Nephron progenitor cell (in vitro differentiated cells): ENCODE results near the gene RACK1.
A peak's percentile ranks its signal among the peaks of the same experiment; 100 is the strongest.

ENCODE experiments used
- DNase-seq: peaks from one replicate; pipeline ENCODE4 v3.0.0; 2021
- H3K27ac Mint-ChIP-seq: 2 replicates; pipeline ENCODE4 v1.8.0; 2021; ENCODE audit warnings: mild to moderate bottlenecking, moderate library complexity, mixed read lengths
- H3K27me3 Mint-ChIP-seq: 2 replicates; pipeline ENCODE4 v1.8.0; 2021; ENCODE audit warnings: mild to moderate bottlenecking, low read depth, mixed read lengths; ENCODE audit not compliant: poor library complexity
- H3K36me3 Mint-ChIP-seq: 2 replicates; pipeline ENCODE4 v1.8.0; 2021; ENCODE audit warnings: low read depth, mixed read lengths
- H3K4me1 Mint-ChIP-seq: 2 replicates; pipeline ENCODE4 v1.8.0; 2021; ENCODE audit warnings: mixed read lengths
- H3K4me3 Mint-ChIP-seq: 2 replicates; pipeline ENCODE4 v1.8.0; 2021; ENCODE audit warnings: mild to moderate bottlenecking, moderate library complexity, mixed read lengths
- H3K9me3 Mint-ChIP-seq: 2 replicates; pipeline ENCODE4 v1.8.0; 2021; ENCODE audit warnings: mild to moderate bottlenecking, moderate library complexity, mixed read lengths
- TF ChIP-seq, protein P1 (sequence below): fragments of 200-600 bp; sonication (generic); IDR thresholded peaks from 2 replicates; pipeline ENCODE4 v1.5.0; 2021; ENCODE audit warnings: antibody characterized with exemption

The RACK1 gene

GRCh38 chr5:181246276-181247049, 2.8 kb upstream of the RACK1 start:
- Mint-ChIP-seq H3K36me3 (peaks cover 23% of the 10 kb centered on the region), H3K9me3 (no peaks in the 10 kb centered on the region), H3K27ac (peak overlapping the region; percentile 99), H3K27me3 (no peaks in the 10 kb centered on the region), H3K4me1 (peaks cover 64% of the 10 kb centered on the region), H3K4me3 (peak overlapping the region; percentile 100)
- peak; percentile 86 for DNase-seq
- TF ChIP-seq, protein P1, sequence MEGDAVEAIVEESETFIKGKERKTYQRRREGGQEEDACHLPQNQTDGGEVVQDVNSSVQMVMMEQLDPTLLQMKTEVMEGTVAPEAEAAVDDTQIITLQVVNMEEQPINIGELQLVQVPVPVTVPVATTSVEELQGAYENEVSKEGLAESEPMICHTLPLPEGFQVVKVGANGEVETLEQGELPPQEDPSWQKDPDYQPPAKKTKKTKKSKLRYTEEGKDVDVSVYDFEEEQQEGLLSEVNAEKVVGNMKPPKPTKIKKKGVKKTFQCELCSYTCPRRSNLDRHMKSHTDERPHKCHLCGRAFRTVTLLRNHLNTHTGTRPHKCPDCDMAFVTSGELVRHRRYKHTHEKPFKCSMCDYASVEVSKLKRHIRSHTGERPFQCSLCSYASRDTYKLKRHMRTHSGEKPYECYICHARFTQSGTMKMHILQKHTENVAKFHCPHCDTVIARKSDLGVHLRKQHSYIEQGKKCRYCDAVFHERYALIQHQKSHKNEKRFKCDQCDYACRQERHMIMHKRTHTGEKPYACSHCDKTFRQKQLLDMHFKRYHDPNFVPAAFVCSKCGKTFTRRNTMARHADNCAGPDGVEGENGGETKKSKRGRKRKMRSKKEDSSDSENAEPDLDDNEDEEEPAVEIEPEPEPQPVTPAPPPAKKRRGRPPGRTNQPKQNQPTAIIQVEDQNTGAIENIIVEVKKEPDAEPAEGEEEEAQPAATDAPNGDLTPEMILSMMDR = no peak

DNA sequence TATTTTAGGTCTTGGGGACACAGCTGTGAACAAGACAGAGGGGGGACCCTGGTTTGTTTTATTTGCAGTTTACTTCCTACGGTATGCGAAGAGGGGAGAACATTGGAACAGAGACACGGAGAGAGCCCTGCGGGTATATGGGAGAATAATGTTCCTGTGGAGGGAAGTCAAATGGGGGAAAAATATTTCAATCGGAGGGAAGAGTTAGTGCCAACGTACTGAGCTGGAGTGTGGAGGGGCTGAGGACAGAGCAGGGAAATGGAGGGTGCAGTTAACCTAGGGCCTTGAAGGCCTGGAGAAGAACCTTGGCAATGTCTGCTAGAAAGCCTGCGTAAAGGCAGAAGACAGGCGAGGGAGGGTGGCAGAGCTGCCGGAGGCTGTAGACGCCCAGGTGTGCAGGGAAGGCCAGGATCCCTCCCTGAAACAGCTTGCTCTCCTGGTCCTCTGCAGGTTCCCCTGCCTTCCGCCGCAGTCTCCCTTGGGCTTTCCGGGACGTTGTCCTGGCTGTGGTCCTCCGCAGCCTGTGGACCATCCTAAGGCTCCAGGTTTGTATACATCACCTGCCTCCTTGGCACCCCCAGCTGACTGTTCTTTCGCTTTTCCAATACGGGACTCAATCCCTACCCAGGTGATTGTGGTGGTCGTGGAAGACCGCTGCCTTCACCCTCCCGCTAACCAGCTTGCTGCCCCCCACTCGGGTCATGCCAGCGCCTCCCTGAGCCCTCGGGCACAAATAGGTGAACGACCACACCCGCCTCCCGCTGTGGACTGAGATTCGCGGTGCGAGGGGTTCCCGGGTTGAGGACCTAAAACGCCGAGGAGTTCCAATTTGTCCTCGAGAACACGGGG, 1.9 kb upstream of the RACK1 start:
- Mint-ChIP-seq H3K27ac (peak overlapping the region; percentile 99), H3K27me3 (no peaks in the 10 kb centered on the region), H3K36me3 (peaks cover 29% of the 10 kb centered on the region), H3K4me3 (peak overlapping the region; percentile 100), H3K9me3 (no peaks in the 10 kb centered on the region), H3K4me1 (peaks cover 68% of the 10 kb centered on the region)
- TF ChIP-seq, protein P1 = no peak
- DNase-seq = no peak

- no peak for DNase-seq
- peaks cover 56% of the 10 kb centered on the region for H3K4me1 Mint-ChIP-seq
- peaks cover 5% of the 10 kb centered on the region for H3K27me3 Mint-ChIP-seq
- TF ChIP-seq, protein P1 = no peak
- no peaks in the 10 kb centered on the region for H3K9me3 Mint-ChIP-seq
- H3K4me3 Mint-ChIP-seq = peak overlapping the region; percentile 100
- H3K27ac Mint-ChIP-seq = peak overlapping the region; percentile 100
- H3K36me3 Mint-ChIP-seq = peaks cover 43% of the 10 kb centered on the region
These were observed 615 bp downstream of the RACK1 start for GRCh38 chr5:181243018-181243563.

- Mint-ChIP-seq H3K36me3 (peaks cover 53% of the 10 kb centered on the region), H3K27ac (peak overlapping the region; percentile 100), H3K27me3 (peaks cover 5% of the 10 kb centered on the region), H3K4me1 (peaks cover 51% of the 10 kb centered on the region), H3K4me3 (peak overlapping the region; percentile 100), H3K9me3 (no peaks in the 10 kb centered on the region)
- TF ChIP-seq, protein P1 = no peak
- DNase-seq = no peak
These were observed 1.7 kb downstream of the RACK1 start for GRCh38 chr5:181242031-181242451.

DNA sequence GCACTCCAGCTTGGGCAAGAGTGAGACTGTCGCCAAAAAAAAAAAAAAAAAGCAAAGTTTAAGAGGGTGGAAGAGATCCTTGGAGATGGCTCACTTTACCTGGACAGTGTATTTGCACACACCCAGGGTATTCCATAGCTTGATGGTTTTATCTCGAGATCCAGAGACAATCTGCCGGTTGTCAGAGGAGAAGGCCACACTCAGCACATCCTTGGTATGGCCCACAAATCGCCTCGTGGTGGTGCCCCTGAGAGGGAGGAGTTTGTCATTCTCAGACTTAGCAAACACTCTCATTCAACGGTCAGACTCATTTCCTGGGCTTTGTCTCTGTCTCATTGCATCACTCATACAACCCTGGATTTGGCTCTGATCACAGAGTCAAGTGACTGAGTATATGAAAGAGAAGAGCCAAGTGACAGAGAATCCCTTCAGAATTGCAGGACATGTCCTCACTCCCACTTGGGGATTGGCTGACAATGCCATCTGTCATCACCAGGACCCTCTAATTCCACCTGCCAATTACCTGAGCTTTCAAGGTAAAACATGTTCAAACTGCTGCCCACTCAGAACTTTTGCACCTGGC, 2.2 kb downstream of the RACK1 start:
- H3K27ac Mint-ChIP-seq = peak overlapping the region; percentile 100
- H3K36me3 Mint-ChIP-seq = peaks cover 59% of the 10 kb centered on the region
- no peaks in the 10 kb centered on the region for H3K9me3 Mint-ChIP-seq
- TF ChIP-seq, protein P1 = no peak
- no peak for DNase-seq
- H3K27me3 Mint-ChIP-seq = peaks cover 5% of the 10 kb centered on the region
- peak overlapping the region; percentile 100 for H3K4me3 Mint-ChIP-seq
- H3K4me1 Mint-ChIP-seq = peaks cover 51% of the 10 kb centered on the region
